Endothelial cell of umbilical vein (primary cell): ENCODE measurements around the gene STK16.

Experiments used
- EZH2 ChIP-seq: IDR thresholded peaks from 2 replicates; pipeline ENCODE4 v1.6.1; 2012; ENCODE audit warnings: borderline replicate concordance, low read depth, mild to moderate bottlenecking, moderate library complexity, low read length, inconsistent platforms; ENCODE audit not compliant: severe bottlenecking
- FOS ChIP-seq: IDR thresholded peaks from 2 replicates; pipeline ENCODE4 v1.6.1; 2011; ENCODE audit warnings: mild to moderate bottlenecking, low read length, moderate library complexity, borderline replicate concordance; ENCODE audit not compliant: insufficient read depth
- JUN ChIP-seq: IDR thresholded peaks from 2 replicates; pipeline ENCODE4 v1.6.1; 2011; ENCODE audit warnings: borderline replicate concordance, low read depth; ENCODE audit not compliant: insufficient read length, insufficient read depth
- POLR2A ChIP-seq: IDR thresholded peaks from 2 replicates; pipeline ENCODE4 v1.6.1; 2012; ENCODE audit warnings: low read depth, mild to moderate bottlenecking, control low read depth, low read length
- POLR2AphosphoS5 ChIP-seq: IDR thresholded peaks from 2 replicates; pipeline ENCODE4 v1.6.1; 2012; ENCODE audit warnings: low read depth, mild to moderate bottlenecking, control low read depth, low read length, moderate library complexity; ENCODE audit not compliant: insufficient read depth
- TF ChIP-seq, protein P1 (sequence below), 2 donors: IDR thresholded peaks; 1 replicate in 1 of 2; 2 replicates in 1 of 2; pipeline ENCODE4 v1.5.1; 2011; ENCODE audit warnings: low read length in 2 of 2, mild to moderate bottlenecking in 2 of 2, moderate library complexity in 2 of 2, control low read depth in 1 of 2, inconsistent platforms in 1 of 2, low read depth in 1 of 2; ENCODE audit not compliant: insufficient read depth in 1 of 2; ENCODE audit errors: extremely low read depth in 1 of 2
- TF ChIP-seq, protein P2 (sequence below): IDR thresholded peaks from 2 replicates; pipeline ENCODE4 v1.6.1; 2011; ENCODE audit not compliant: insufficient read depth, insufficient read length

DNA sequence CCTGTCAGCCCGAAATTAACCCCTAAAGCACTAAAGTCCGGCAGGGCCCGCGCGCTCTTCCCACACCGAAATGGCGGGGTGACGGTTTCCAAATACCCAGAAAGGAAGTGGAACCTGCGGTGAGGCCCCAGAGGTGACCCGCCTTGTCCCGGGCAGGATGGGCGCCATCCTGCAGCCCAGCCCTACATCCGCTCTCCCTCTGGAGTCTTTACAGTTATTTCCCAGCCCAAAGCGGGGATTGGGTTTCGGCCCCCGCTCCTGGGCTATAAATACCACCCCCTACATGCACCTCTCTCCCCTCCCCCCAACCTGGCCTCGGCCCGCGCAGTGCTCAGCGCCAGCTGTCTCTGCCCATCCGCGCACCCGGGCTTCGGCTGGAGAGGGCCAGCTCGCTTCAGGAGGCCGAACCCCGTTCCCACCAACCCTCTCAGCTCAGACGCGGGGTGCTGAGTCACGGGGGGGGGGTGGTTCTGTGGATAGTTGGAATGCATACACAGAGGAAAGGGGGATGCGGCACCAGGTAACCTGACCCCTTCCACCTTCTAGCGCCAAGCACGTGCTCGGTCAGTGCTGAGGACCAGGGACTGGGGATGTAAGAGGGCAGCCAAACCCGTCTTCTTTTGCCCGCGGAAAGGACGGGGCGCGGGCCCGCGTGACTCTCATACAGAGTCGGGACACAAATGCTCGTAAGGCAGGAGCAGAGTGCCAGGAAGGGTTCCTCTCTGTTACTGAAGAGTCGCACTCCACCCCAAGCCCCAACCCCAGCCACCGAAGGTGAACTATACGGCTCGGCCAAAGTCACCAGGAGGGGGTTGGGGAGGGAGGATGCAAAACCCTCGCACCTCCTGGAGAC is 7.8 kb downstream of the STK16 start, which contains the start of gene TUBA4B:
- TF ChIP-seq POLR2A (no peak), POLR2AphosphoS5 (no peak), FOS (no peak), EZH2 (no peak), JUN (no peak)
- TF ChIP-seq, protein P1, sequence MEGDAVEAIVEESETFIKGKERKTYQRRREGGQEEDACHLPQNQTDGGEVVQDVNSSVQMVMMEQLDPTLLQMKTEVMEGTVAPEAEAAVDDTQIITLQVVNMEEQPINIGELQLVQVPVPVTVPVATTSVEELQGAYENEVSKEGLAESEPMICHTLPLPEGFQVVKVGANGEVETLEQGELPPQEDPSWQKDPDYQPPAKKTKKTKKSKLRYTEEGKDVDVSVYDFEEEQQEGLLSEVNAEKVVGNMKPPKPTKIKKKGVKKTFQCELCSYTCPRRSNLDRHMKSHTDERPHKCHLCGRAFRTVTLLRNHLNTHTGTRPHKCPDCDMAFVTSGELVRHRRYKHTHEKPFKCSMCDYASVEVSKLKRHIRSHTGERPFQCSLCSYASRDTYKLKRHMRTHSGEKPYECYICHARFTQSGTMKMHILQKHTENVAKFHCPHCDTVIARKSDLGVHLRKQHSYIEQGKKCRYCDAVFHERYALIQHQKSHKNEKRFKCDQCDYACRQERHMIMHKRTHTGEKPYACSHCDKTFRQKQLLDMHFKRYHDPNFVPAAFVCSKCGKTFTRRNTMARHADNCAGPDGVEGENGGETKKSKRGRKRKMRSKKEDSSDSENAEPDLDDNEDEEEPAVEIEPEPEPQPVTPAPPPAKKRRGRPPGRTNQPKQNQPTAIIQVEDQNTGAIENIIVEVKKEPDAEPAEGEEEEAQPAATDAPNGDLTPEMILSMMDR (IDR thresholded peaks at IDR 0.05; ENCODE audit: extremely low read depth in 1 of 2, insufficient read depth in 1 of 2, low read depth in 1 of 2, low read length in 2 of 2): no peak
- TF ChIP-seq, protein P2, sequence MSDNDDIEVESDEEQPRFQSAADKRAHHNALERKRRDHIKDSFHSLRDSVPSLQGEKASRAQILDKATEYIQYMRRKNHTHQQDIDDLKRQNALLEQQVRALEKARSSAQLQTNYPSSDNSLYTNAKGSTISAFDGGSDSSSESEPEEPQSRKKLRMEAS: no peak
